MM.1S (cell line): Measurements from ENCODE around the gene STRIP2.
"Not testable (repeated sequence)": the region's sequence is repeated elsewhere in the genome, so short reads cannot be mapped to it uniquely, and the experiment has no call there.

ENCODE experiments used
- EZH2 ChIP-seq: fragments of 300-600 bp; sonication (generic); optimal IDR thresholded peaks from 2 replicates; pipeline ENCODE3; 2017; ENCODE audit warnings: low read depth, mild to moderate bottlenecking, antibody characterized with exemption, low read length, mixed read lengths
- EZH2phosphoT487 ChIP-seq: fragments of 300-600 bp; sonication (generic); IDR thresholded peaks from 2 replicates; pipeline ENCODE4 v1.6.1; 2018; ENCODE audit warnings: antibody characterized with exemption, low read length
- TF ChIP-seq, protein P1 (sequence below): fragments of 300-600 bp; sonication (generic); IDR thresholded peaks from 2 replicates; pipeline ENCODE4 v1.5.1; 2016; ENCODE audit warnings: antibody characterized with exemption, low read length, mixed read lengths

DNA sequence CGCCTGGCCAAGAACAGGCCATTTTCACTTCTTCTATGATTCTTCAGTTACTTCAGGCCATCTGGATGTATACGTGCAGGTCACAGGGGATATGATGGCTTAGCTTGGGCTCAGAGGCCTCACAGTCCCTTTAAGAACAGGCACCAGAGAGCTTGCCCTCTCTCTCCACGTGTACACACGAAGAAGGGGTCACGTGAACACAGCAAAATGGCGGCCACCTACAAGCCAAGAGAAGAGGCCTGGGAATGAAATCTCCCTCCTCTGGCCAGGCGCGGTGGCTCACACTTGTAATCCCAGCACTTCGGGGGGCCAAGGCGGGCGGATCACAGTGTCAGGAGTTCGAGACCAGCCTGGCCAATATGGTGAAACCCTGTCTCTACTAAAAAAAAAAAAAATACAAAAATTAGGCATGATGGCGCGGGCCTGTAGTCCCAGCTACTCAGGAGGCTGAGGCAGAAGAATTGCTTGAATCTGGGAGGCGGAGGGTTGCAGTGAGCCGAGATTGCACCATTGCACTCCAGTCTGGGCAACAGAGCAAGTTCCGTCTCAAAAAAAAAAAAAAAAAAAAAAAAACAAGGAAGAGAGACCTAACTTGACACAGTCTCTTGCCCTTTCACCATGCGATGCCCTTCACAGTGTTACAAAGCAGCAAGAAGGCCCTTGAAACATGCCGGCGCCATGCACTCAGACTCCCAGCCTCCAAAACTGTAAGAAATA is 100.5 kb downstream of the STRIP2 start:
- TF ChIP-seq, protein P1, sequence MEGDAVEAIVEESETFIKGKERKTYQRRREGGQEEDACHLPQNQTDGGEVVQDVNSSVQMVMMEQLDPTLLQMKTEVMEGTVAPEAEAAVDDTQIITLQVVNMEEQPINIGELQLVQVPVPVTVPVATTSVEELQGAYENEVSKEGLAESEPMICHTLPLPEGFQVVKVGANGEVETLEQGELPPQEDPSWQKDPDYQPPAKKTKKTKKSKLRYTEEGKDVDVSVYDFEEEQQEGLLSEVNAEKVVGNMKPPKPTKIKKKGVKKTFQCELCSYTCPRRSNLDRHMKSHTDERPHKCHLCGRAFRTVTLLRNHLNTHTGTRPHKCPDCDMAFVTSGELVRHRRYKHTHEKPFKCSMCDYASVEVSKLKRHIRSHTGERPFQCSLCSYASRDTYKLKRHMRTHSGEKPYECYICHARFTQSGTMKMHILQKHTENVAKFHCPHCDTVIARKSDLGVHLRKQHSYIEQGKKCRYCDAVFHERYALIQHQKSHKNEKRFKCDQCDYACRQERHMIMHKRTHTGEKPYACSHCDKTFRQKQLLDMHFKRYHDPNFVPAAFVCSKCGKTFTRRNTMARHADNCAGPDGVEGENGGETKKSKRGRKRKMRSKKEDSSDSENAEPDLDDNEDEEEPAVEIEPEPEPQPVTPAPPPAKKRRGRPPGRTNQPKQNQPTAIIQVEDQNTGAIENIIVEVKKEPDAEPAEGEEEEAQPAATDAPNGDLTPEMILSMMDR, result not testable (repeated sequence)
- not testable (repeated sequence) for TF ChIP-seq EZH2, EZH2phosphoT487
